HG03066 (cell line): ENCODE data around the gene CRACDL.

Source experiments
- ATAC-seq: cut with Tn5 transposase; IDR thresholded peaks from one replicate; pipeline ENCODE4 v1.9.1; 2021; ENCODE audit warnings: low read depth; ENCODE audit not compliant: unreplicated experiment

CRACDL gene, protein sequence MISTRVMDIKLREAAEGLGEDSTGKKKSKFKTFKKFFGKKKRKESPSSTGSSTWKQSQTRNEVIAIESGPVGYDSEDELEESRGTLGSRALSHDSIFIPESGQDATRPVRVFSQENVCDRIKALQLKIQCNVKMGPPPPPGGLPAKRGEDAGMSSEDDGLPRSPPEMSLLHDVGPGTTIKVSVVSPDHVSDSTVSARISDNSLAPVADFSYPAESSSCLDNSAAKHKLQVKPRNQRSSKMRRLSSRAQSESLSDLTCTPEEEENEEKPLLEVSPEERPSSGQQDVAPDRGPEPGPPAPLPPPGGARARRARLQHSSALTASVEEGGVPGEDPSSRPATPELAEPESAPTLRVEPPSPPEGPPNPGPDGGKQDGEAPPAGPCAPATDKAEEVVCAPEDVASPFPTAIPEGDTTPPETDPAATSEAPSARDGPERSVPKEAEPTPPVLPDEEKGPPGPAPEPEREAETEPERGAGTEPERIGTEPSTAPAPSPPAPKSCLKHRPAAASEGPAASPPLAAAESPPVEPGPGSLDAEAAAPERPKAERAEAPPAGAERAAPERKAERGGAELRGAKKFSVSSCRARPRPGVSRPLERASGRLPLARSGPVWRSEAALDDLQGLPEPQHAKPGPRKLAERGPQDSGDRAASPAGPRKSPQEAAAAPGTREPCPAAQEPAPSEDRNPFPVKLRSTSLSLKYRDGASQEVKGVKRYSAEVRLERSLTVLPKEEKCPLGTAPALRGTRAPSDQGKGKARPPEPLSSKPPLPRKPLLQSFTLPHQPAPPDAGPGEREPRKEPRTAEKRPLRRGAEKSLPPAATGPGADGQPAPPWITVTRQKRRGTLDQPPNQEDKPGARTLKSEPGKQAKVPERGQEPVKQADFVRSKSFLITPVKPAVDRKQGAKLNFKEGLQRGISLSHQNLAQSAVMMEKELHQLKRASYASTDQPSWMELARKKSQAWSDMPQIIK

DNA sequence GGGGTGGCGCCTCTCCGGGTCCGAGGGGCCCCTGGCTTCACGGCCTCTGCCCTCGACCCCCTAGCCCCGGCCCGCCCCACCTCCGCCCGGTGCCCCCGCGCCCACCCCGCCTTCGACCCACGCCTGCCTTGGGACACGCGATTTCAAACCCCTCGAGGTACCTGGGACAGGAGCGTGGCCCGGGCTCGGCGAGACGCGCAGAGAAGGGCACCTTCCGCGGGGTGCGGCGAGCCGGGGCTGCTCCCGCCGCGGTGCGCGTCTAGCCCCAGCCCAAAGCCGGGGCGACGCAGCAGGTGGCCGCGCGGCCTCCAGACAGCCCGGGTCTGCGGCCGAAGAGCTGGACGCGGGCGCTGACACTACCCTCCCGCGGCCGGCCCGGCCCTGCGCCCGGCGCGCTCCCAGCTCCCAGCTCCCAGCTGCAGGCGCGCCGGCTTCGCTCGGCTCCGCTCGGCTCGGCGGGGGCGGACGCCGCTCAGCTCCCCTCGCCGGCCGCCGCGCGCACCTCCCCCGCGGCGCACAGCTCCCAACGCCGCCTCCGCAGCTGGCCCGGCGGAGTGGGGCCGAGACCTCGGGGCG lies at the start of gene CRACDL:
TSS of gene CRACDL (minus strand) at position 449 of the 576 bp plus-strand sequence. CDS start 89,425 bp downstream, outside the sequence.
- no peak for ATAC-seq

DNA sequence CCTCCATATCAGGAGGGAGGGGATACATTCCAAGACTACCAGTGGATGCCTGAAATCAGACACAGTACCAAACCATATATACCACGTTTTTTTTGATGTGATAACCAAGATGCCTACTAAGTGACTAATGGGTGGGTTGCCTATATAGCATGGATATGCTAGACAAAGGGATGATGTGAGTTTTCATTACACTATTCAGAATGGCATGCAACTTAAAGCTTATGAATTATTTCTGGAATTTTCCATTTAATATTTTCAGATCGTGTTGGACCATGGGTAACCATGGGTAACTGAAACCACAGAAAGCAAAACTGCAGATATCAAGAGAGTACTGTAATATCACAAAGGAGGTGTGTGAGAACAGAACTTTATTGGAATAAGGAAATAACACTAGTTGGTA lies 39.6 kb upstream of the CRACDL start:
- no peak for ATAC-seq

DNA sequence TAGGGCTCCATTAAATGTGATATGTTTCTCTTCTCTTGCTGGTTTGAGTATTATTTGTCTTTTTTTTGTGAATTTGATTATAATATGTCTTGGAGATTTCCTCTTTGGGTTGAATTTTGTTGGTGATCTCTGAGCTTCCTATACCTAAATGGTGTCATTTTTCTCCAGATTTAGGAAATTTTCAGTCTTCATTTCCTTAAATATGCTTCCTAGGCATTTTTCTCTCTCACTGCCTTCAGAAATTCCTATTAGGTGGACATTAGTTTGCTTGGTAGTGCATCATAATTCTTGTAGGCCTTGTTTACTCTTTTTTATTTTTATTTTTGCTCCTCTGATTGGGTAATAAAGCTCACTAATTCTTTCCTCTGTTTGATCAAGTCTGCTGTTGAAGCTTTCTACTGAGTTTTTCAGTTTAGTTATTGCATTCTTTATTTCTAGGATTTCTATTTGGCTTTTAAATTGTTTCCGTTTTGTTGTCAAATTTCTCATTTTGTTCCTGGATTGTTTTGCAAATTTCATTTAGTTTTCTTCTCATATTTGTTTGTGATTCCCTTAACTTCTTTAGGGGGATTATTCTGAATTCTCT lies 36.6 kb upstream of the CRACDL start:
- no peak for ATAC-seq

DNA sequence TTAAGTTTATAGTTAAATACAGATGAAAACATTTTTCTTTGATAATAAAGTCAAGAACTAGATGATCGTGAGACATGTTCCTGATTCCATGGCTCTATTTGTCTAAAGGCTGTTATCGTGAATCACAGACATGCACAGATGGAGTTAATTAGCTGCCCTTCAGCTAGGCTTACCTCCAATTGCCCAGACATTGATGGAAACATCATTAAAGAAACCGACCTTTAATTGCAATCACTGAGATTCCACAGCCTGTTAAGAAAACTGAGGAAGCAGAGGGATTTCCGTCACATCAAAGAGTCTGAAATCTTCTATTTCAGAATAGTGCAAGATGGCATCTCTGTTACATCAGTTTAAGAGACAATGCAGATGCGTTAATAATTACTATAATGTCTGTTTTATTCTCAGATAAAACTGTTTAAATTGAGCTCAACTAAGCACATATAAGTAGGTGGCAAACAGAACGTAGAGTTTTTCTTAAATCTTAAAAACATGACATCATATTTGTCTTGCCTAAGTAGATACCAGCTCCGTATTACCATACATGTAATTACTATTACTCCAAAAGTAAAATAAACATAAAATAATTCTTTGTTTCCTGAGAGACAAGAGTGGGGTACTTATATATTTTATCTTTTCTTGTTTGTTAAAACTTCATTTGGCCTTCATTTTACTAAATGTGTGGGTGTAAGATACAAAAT lies 23.9 kb upstream of the CRACDL start:
- no peak for ATAC-seq

DNA sequence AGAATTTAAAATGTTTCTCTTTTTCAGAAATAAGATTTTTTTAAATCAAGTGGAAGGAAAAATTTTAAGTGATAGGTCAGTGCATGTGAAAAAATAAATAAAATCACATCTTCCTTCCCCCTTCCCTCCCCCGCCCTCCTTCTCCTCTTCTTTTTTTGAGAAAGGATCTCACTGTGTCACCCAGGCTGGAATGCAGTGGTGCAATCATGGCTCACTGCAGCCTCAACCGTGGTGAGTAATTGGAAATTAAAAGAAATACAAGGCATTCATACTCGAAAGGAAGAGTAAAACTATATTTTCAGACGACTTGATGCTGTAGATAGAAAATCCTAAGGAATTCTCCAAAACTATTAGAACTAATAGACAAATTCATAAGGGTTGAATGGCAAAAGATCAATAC lies 16.9 kb upstream of the CRACDL start:
- no peak for ATAC-seq

DNA sequence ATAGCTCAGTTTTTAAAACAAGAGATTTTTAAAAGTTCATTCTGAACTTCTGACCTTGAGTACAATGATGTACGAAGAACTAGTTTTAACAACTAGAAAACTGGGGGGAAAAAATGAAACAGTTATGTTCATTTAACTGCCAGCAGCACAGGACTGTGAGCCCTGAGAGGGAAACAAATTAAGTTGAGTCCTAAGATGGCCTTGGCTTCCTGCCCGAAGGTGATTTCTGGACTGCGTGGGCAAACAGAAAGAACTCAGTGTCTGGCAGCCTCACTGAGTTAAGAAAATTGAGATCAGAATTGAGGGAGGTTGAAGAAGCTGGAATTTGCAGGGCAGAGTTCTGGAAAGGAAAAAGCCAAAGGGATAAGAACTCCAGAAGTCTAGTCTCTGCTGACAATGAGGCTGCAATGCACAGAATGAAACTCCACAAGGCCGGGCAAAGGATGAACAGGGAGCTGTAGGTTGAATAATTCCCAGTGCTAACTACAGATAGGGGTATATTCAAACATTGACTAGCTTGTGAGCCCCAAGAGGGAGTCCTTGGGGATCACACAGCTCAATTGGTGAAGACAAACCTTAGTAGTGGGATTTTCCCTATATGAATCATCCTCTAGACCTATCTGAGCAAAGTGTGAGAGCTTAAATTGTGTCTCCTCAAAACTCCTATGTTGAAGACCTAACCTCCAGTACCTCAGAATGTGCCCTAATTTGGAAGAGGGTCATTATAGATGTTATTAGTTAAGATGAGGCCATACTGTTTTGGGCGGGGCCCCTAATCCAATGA lies 13.1 kb upstream of the CRACDL start:
- ATAC-seq = no peak

DNA sequence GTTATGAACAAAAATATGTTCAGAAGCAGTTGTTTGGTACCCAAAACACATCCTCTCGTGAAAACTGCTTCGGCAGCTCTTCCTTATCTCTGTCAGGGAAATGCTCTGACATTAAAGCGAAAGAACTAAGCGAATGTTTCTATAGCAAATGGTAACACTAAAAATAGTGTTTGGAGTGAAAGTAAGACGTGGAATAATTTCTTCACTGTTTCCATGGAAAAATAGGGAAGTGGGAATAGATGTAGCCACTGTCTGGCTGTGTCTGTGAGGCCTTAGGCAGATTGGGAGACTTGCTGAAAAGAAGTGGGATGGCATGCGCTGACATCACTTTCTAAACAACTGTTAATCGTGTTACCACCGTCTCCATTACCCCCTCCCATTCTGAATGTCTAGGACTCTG lies 11.5 kb upstream of the CRACDL start:
- ATAC-seq = no peak

DNA sequence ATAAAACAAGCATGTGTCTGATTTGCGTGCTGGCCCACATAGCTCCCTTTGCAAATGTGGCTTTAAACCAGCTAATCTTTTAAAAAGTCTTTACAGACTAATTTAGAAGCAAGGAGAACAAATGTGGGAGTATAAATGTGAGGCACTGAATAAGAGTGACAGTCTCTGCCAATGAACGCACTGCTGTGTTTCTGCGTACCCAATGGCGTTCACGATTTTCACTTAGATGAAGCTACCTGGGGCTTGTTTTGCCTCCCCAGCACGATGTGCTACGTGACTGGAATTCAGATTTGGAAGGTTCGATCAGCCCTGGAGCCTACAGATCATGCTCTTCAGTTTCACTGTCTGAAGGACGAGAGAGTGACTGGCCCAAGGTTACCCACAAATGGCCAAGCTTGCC lies 10.8 kb upstream of the CRACDL start:
- ATAC-seq = no peak

DNA sequence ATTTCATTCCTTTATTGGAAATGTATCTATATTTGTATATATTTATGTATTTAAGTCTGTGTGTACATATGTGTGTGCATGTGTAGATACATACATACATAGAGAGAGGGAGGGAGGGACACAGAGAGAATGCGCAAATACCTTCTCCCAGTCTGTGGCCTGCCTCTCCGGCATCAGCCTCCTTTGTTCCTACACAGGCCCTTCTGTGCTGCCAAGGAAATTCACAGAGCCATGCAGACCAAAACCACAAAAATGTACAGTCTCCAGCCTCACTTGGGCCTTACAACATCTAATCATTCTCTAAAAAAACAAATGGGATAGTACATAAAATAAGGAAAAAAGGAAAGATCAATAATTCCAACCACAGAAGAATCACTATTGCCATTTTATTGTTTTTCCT lies 8.8 kb upstream of the CRACDL start:
- ATAC-seq = no peak

DNA sequence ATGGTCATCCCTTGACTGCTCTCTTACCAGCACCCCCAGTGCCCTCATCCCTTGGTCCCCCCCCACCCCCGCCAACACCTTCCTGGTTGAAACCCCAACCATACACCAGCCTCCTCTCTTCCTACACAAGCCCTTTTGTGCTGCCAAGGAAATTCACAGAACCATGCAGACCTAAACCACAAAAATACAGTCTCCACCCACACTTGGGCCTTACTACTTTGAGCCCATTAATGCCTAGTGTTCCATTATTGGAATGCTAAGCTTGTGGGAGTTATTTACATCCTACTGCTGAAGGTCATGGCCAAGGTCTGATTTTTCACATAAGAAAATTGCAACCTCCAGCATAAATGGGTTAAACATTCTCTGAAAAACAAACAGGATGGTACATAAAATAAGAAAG lies 4.1 kb upstream of the CRACDL start:
- ATAC-seq = no peak

DNA sequence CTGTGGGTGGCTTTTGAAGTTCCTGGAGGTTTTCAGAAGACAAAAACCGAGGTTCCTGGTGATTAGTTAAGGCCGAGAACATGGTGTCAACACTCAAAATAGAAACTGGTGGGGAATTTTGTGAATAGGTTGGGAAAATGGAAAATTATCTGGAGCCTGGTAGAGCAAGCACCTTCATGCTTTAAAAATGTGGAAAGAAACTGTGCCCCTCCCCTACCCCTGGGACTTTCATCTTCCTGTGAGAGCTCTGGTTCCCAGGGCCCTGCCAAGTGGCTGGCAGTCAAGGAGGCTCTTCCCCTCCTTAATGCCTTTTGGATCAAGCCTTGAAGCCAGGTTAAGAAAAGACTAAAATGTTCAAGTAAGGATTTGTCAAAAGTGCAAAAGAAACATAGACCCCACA lies 1.9 kb upstream of the CRACDL start:
- no peak for ATAC-seq

DNA sequence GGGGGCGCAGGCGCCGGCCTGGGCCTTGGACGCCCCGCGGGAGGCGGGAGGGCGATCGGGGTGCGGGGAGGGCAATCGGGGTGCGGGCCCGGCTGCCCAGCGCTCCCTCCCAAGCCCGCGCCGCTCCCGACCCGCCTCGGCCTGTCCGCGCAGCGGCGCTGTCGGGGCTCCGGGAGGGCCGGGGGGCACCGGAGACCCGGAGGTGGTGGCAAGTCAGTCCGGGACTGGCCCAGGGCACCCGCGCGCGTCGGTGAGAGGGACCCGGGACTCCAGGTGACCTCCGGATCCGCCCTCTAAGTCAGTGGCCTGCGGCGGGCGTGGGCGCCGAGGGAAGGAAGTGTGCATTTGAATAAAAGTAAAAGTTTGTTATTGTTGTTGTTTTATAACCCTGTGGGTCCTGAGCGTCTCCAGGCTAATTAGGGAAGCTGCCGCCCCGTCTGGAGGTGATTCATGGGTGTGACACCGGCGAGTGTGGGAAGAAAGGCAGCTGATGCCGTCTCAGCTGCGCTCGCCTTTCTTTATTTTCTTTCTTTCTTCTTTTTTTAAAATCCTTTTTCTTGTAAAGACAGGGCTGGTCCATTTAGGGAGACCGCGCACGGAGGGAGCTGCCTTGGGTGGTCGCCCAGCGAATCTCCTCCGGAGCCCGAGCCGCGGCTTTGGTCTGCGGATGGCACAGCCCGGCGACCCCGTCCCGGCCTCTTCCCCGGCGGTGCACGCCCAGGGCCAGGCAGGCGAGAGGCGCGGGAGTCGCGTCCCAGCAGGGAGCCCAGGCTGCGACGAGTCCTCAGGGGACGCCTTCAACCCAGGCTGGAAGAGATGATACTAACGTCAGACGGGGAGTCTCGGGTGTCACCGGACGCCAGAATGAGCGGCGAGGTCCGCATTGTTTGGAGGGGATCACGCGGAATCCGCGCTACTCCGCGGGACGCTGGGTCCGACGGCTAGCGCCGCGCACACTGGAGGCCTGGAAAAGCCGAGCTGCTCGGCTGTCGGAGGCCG lies 627 bp upstream of the CRACDL start:
- ATAC-seq = no peak

DNA sequence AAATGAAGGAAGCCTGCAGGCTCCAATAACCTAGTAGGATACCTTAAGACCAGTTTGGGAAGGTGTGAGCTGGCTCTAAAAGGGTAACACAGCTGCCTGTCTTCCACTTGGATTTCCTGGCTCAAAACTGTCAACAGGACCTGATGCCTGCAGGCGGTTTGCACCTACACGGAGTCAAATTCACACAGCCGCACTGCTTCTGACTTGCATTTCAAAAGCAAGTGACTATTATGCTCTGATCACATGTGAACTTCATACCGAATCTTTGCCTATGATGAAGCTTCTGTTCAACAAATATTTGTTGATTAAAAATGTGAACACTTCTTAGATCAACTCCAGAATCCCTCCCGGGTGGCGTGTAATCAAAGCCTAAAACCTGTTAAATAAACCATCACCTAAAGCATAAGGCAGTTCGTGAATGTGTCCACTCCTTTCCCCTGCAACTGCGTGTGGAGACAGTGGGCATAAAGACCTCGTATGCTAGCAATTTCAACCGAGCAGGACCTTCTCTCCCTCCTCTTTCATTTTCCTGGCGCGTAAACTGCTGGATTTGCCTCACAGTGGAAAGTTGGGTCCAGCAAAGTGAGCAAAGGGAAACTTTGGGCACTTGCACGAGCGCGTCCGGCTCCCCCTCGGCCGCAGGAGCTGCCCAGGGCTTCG lies 784 bp downstream of the CRACDL start:
- no peak for ATAC-seq

DNA sequence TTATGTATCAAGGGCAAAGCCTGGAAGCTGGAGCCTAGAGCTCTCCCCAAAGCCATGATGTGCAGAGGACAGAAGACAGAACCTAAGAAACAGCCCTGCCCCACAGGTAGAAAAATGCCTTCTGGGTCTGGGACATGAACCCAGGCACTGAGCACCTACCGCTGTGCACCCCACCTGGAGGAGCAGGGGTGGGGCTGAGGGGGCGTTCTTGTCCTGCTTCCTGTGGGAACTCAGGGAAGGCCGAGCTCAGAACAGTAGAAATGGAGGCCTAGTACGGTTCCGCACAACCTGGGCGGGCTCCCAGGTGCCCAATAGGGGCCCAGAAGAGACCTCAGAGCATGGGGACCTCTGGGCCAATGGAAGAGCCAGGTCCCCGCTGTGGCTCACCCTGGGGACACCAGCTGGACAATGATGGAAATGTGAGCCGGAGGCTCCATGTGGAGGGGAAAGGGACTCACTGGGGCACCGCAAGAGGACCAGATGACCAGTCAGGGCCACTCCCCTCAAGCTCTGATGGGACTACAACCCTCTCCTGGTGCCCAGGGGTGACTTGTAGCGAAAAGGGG lies 3.2 kb downstream of the CRACDL start:
- ATAC-seq = no peak

DNA sequence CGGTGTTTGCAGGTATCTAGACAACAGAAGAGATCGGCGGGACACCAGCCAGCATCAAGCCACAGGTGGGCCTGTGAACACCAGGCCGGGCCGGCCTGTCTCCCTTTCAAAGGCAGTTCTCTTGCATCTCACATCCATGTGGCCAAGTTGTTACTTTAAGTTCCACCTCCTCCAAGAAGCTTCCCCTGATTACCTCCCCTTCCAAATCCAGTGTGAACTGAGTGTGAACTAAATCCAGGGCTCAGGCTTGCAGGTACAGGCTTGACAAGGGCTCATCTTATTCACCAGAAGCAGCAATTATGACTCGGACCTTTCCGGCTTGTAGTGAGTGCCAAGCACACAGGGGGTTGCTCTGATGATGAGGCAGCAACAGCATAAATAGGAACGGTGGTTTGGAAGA lies 3.9 kb downstream of the CRACDL start:
- no peak for ATAC-seq

DNA sequence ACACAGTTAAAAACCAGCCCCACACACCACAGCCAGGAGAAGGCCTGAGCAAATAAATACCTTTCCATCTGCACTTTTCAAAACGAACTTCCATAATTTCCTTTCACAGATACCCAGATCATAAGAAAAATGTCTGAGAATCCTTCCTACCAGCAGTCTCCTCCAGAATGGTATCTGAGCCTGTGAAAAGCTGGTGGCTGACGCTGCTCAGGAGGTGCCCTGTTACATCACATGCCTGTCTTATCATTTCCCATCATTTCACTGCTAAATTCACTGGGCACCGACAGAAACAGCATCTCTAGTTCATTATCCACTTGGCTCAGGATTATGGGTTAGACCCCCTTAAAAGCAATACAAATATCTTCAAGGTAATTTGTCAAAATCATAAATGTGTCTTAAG lies 4.4 kb downstream of the CRACDL start:
- no peak for ATAC-seq

DNA sequence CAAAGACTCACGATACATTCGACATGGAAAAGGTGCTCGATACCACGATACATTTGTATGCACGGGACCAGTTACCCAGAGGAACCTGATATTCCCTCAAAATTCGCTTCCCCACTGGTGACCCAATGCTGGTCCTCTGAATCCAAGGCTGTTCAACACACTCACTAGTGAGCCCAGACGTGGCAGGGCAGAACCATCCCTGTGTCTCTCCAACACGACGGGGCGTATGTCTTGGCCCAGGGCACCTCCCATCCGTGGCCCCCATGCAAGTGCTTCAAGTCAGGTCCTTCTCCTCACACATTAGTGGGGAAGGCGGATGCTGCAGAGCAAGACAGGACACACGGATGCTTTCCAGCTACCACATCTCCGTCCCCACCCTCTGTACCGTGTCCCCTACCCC lies 6.1 kb downstream of the CRACDL start:
- no peak for ATAC-seq

DNA sequence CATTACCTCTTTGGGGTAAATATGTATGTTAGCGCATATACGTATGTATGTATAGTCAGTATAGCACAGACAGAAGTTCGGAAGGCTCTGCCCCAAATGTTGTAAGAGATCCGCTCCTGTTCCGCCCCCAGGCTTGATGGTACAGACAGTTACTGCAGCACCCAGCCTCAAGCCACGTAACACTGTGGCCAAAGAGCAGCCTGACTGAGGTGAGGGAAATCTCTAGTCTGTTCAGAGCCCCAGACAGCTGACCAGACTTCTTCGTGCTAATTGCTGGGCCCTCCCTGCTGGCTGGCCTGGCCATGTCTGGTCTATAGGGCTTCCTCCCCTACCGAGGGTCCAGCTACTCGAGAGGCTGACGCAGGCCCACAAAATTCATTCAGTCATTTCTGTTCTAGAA lies 7.8 kb downstream of the CRACDL start:
- ATAC-seq = no peak
